Neuronal stem cell (in vitro differentiated cells): ENCODE measurements around the gene TBKBP1.

Experiments
- DNase-seq: peaks from one replicate; pipeline ENCODE4 v3.0.0-alpha.2; 2013; ENCODE audit warnings: low spot score
- H2AFZ ChIP-seq: one replicate; pipeline ENCODE4 v1.6.1; 2013; ENCODE audit warnings: mild to moderate bottlenecking, low read length, inconsistent platforms
- H2AK5ac ChIP-seq: 2 replicates; pipeline ENCODE4 v1.6.1; 2013; ENCODE audit warnings: low read depth, mild to moderate bottlenecking, inconsistent platforms, low read length, moderate library complexity, mixed read lengths
- H2BK120ac ChIP-seq: 2 replicates; pipeline ENCODE4 v1.6.1; 2013; ENCODE audit warnings: low read depth, mild to moderate bottlenecking, inconsistent platforms, low read length, moderate library complexity, mixed read lengths
- H2BK12ac ChIP-seq: one replicate; pipeline ENCODE4 v1.6.1; 2013; ENCODE audit warnings: low read length, inconsistent platforms
- H2BK15ac ChIP-seq: 2 replicates; pipeline ENCODE4 v1.6.1; 2013; ENCODE audit warnings: mild to moderate bottlenecking, low read length, inconsistent platforms, mixed read lengths
- H2BK5ac ChIP-seq: one replicate; pipeline ENCODE4 v1.6.1; 2013; ENCODE audit warnings: inconsistent platforms, mild to moderate bottlenecking, low read length, moderate library complexity
- H3K14ac ChIP-seq: one replicate; pipeline ENCODE4 v1.6.1; 2013; ENCODE audit warnings: low read length, inconsistent platforms
- H3K18ac ChIP-seq: 2 replicates; pipeline ENCODE4 v1.6.1; 2013; ENCODE audit warnings: low read length, inconsistent platforms
- H3K23ac ChIP-seq: 2 replicates; pipeline ENCODE4 v1.6.1; 2013; ENCODE audit warnings: low read depth, mild to moderate bottlenecking, mixed read lengths, low read length, inconsistent platforms; ENCODE audit not compliant: poor library complexity
- H3K27ac ChIP-seq: replicated peaks from 3 replicates; pipeline ENCODE4 v1.5.1; 2013; ENCODE audit warnings: low read length, inconsistent platforms
- H3K27me3 ChIP-seq, 3 experiments: 2 replicates each; pipeline ENCODE4 v1.6.1; 2013; ENCODE audit warnings: low read length in 3 of 3, mild to moderate bottlenecking in 2 of 3, inconsistent platforms in 1 of 3, low read depth in 1 of 3, mixed read lengths in 1 of 3, moderate library complexity in 1 of 3; ENCODE audit not compliant: control insufficient read depth in 3 of 3, insufficient read depth in 3 of 3
- H3K36me3 ChIP-seq, 2 donors: replicated peaks in 1 of 2; 2 replicates each; pipeline ENCODE4 v1.6.1; 2013; ENCODE audit warnings: low read length in 2 of 2; ENCODE audit not compliant: control insufficient read depth in 2 of 2, insufficient read depth in 2 of 2
- H3K4ac ChIP-seq: 2 replicates; pipeline ENCODE4 v1.6.1; 2013; ENCODE audit warnings: inconsistent platforms, mild to moderate bottlenecking, low read length, moderate library complexity
- H3K4me1 ChIP-seq, 2 donors: 1 replicate in 1 of 2; 2 replicates in 1 of 2; pipeline ENCODE4 v1.6.1; 2013; ENCODE audit warnings: low read length in 2 of 2, low read depth in 1 of 2; ENCODE audit not compliant: control insufficient read depth in 2 of 2, insufficient read depth in 1 of 2
- H3K4me2 ChIP-seq: one replicate; pipeline ENCODE4 v1.6.1; 2013; ENCODE audit warnings: mild to moderate bottlenecking, low read length, inconsistent platforms; ENCODE audit not compliant: insufficient read depth, poor library complexity, severe bottlenecking
- H3K4me3 ChIP-seq, 2 donors: 2 replicates each; pipeline ENCODE4 v1.5.1; 2013; ENCODE audit warnings: low read length in 2 of 2, mild to moderate bottlenecking in 2 of 2, inconsistent platforms in 1 of 2, moderate library complexity in 1 of 2
- H3K79me1 ChIP-seq: one replicate; pipeline ENCODE4 v1.6.1; 2013; ENCODE audit warnings: low read depth, mild to moderate bottlenecking, inconsistent platforms, low read length, moderate library complexity
- H3K9ac ChIP-seq: one replicate; pipeline ENCODE4 v1.6.1; 2013; ENCODE audit warnings: mild to moderate bottlenecking, low read depth, low read length, inconsistent platforms; ENCODE audit not compliant: poor library complexity
- H3K9me3 ChIP-seq, 2 donors: replicated peaks in 1 of 2; 2 replicates each; pipeline versions ENCODE3 to v1.6.1; 2013; ENCODE audit warnings: low read length in 2 of 2, mild to moderate bottlenecking in 2 of 2, inconsistent platforms in 1 of 2, low read depth in 1 of 2, mixed read lengths in 1 of 2, moderate library complexity in 1 of 2; ENCODE audit not compliant: control insufficient read depth in 2 of 2, insufficient read depth in 1 of 2
- H4K8ac ChIP-seq: one replicate; pipeline ENCODE4 v1.6.1; 2013; ENCODE audit warnings: low read depth, mild to moderate bottlenecking, inconsistent platforms, low read length, moderate library complexity
- H4K91ac ChIP-seq: one replicate; pipeline ENCODE4 v1.6.1; 2013; ENCODE audit warnings: low read length, low read depth, mild to moderate bottlenecking, inconsistent platforms; ENCODE audit not compliant: poor library complexity
- WGBS, 2 donors: extraction: QIAGEN DNeasy Blood & Tissue Kit; methylation state at CpG; one replicate each; pipeline ENCODE4 v1.1.7; 2013; ENCODE audit warnings: missing lambda C conversion rate in 2 of 2, mixed read lengths in 1 of 2; ENCODE audit not compliant: insufficient read length in 2 of 2, insufficient replicate concordance in 1 of 2; ENCODE audit errors: extremely low coverage in 2 of 2; 5-methylcytosine and 5-hydroxymethylcytosine counted together

TBKBP1 gene

DNA sequence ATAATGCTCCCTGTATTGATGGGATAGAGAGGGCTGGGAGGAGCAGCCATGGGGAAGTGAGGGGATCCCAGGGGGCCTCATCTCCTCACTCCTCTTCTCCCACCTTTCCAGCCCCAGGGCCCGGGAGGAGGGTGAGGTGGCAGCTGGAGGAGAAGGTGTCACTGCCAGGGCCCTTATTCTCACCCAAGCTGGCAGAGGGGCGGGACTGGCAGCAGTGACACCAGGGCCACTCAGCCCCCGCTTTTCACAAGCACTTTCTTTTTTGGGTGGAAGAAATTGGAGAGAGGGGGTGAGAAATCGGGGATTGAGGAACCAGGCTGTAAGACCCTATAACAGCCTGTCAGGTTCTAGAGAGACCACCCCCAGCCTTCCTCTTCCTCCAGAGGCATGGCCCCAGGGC lies 36.7 kb downstream of the TBKBP1 start:
- Histone ChIP-seq H3K9ac (no peak overlapping the region), H2BK15ac (no peak overlapping the region), H4K8ac (no peak overlapping the region), H3K27me3 (peaks cover 11 to 97% (median 37%) of the 10 kb centered on the region in 3 experiments), H2BK12ac (no peak overlapping the region), H2BK5ac (no peak overlapping the region), H2AK5ac (no peak overlapping the region), H4K91ac (no peak overlapping the region), H3K18ac (no peak overlapping the region), H3K4me2 (no peak overlapping the region), H3K36me3 (no peaks in the 10 kb centered on the region), H2BK120ac (no peak overlapping the region), H3K14ac (no peak overlapping the region), H3K4me1 (peaks cover 3 to 4% of the 10 kb centered on the region in 2 donors), H3K9me3 (no peaks in the 10 kb centered on the region), H3K4ac (no peak overlapping the region), H3K27ac (no peak overlapping the region), H3K23ac (no peak overlapping the region), H3K4me3 (no peak overlapping the region), H2AFZ (no peak overlapping the region), H3K79me1 (no peaks in the 10 kb centered on the region)
- WGBS, 2 donors = no CpG with 5 or more reads among the region's 4 CpGs
- DNase-seq = no peak

DNA sequence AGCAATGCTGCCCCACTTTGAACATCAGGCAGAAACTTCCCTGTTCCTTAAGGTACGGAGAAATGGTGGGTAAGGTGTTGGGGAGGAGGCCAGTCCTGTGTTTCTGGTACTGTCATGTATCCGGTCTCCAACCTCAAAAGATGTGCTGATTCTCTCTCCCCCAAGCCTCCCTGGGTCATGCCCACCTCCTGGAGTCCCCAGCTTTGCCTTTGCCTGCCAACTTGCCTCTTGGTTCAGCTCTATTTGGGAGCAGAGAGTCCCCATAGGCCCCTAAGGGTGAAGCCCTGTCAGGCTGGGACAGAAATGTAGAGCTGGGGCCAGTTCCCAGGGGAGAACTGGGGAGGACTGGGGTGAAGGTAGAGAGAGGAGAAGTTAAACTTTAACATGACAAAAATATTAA lies 37.4 kb downstream of the TBKBP1 start:
- WGBS, 2 donors = no CpG with 5 or more reads among the region's 2 CpGs
- H2BK5ac ChIP-seq = no peak overlapping the region
- no peak overlapping the region for H3K4me2 ChIP-seq
- H3K4me1 ChIP-seq = peaks cover 3 to 4% of the 10 kb centered on the region in 2 donors
- peak overlapping the region; percentile 21 for H3K14ac ChIP-seq
- no peaks in the 10 kb centered on the region for H3K9me3 ChIP-seq
- H2BK120ac ChIP-seq = no peak overlapping the region
- H2BK12ac ChIP-seq = no peak overlapping the region
- H3K23ac ChIP-seq = no peak overlapping the region
- H3K4me3 ChIP-seq = no peak overlapping the region
- H3K27me3 ChIP-seq = peaks cover 11 to 97% (median 41%) of the 10 kb centered on the region in 3 experiments
- no peak overlapping the region for H2AFZ ChIP-seq
- no peak overlapping the region for H3K27ac ChIP-seq
- H4K8ac ChIP-seq = no peak overlapping the region
- no peak overlapping the region for H4K91ac ChIP-seq
- H3K36me3 ChIP-seq = no peaks in the 10 kb centered on the region
- H3K79me1 ChIP-seq = no peaks in the 10 kb centered on the region
- H2AK5ac ChIP-seq = no peak overlapping the region
- no peak overlapping the region for H3K4ac ChIP-seq
- H3K9ac ChIP-seq = no peak overlapping the region
- no peak for DNase-seq
- no peak overlapping the region for H2BK15ac ChIP-seq
- H3K18ac ChIP-seq = no peak overlapping the region

DNA sequence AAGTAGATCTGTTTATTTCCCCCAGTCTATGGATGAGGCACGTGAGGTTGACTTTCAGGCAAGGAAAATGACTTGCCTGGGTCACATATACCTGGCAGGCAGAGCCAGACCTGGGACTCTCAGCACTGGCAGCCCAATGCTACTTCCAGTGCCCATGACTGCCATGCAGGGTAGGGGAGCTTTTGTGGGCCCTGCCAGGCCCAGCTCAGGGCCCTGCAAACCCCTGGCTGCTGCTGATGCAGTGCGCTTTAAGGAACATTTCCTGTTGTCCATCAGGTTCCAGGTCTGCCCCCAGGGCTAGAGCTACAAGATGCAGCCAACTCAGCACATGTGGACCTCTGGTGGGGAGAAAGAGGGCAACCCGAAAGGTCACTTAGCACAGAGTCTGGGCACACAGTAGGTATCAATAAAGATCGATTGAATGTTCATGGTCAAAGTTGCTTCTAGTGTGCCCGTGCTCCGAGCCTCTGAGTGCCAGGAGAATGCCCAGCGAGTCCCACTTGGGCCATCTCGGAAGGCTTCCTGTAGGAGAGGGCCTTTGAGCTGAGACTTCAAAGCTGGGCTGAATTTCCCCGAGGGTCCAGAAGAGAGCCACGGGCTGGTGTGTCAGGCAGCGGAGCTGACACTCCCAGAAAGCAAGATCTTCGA lies 38.6 kb downstream of the TBKBP1 start:
- Histone ChIP-seq H2BK12ac (peak overlapping the region; percentile 26), H4K8ac (no peak overlapping the region), H3K4me1 (peaks cover 3 to 4% of the 10 kb centered on the region in 2 donors), H3K27ac (no peak overlapping the region), H3K18ac (no peak overlapping the region), H3K9me3 (no peaks in the 10 kb centered on the region), H3K23ac (peak overlapping the region; percentile 70), H2AK5ac (peak overlapping the region; percentile 40), H3K14ac (no peak overlapping the region), H3K79me1 (no peaks in the 10 kb centered on the region), H4K91ac (no peak overlapping the region), H3K27me3 (peaks cover 11 to 97% (median 44%) of the 10 kb centered on the region in 3 experiments), H3K4ac (no peak overlapping the region), H2BK5ac (no peak overlapping the region), H3K9ac (no peak overlapping the region), H2BK120ac (no peak overlapping the region), H3K36me3 (no peaks in the 10 kb centered on the region), H2AFZ (peak overlapping the region; percentile 86), H3K4me2 (peak overlapping the region; percentile 73), H3K4me3 (no peak overlapping the region), H2BK15ac (no peak overlapping the region)
- DNase-seq = no peak
- WGBS, 2 donors = no CpG with 5 or more reads among the region's 12 CpGs

DNA sequence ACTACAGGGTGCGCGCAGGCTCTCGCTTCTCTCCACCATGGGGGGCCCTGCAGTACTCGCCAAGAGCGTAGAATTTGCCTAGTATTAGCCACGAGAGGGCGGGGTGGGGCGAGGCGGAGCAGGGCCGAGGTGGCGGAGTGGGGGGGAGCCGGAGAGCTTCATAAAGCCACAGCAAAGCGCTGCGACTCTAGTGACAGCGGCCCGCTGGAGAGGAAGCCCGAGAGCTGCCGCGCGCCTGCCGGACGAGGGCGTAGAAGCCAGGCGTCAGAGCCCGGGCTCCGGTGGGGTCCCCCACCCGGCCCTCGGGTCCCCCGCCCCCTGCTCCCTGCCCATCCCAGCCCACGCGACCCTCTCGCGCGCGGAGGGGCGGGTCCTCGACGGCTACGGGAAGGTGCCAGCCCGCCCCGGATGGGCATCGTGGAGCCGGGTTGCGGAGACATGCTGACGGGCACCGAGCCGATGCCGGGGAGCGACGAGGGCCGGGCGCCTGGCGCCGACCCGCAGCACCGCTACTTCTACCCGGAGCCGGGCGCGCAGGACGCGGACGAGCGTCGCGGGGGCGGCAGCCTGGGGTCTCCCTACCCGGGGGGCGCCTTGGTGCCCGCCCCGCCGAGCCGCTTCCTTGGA lies 39.2 kb downstream of the TBKBP1 start, which contains the start of gene TBX21:
TBX21 (plus strand) TSS at position 190 of the 627 bp plus-strand sequence; CDS start at position 409, 219 bp downstream.
- Histone ChIP-seq H3K4me1 (peaks cover 3 to 4% of the 10 kb centered on the region in 2 donors), H3K27ac (no peak within 1 kb of the TSS), H2AFZ (peak within 1 kb of the TSS; percentile 86), H2BK15ac (no peak within 1 kb of the TSS), H3K4ac (no peak within 1 kb of the TSS), H4K8ac (no peak within 1 kb of the TSS), H2BK120ac (no peak within 1 kb of the TSS), H3K4me2 (peak within 1 kb of the TSS; percentile 73), H2BK12ac (peak within 1 kb of the TSS; percentile 26), H3K9me3 (no peaks in the 10 kb centered on the region), H3K18ac (peak within 1 kb of the TSS; percentile 35), H3K27me3 (peaks cover 11 to 90% (median 44%) of the 10 kb centered on the region in 3 experiments), H3K79me1 (no peaks in the 10 kb centered on the region), H3K4me3 (peak within 1 kb of the TSS in 1 of 2 donors; percentile 80), H3K9ac (peak within 1 kb of the TSS; percentile 53), H2BK5ac (no peak within 1 kb of the TSS), H3K36me3 (no peaks in the 10 kb centered on the region), H2AK5ac (peak within 1 kb of the TSS; percentile 40), H4K91ac (no peak within 1 kb of the TSS), H3K23ac (peak within 1 kb of the TSS; percentile 75), H3K14ac (peak within 1 kb of the TSS; percentile 27)
- no CpG with 5 or more reads among the region's 73 CpGs for WGBS, 2 donors
- peak; percentile 76 for DNase-seq
